ENCODE measurements around the gene TAGAP.

- TF ChIP-seq GATA3 (IDR thresholded peaks at IDR 0.05; ENCODE audit: low read depth, low read length) = no peak
- no peak for TF ChIP-seq GATA2 (IDR thresholded peaks at IDR 0.05; ENCODE audit: low read depth, low read length)
These were observed 37.3 kb downstream of the TAGAP start for GRCh38 chr6:159007510-159007909.

Measured in SH-SY5Y (cell line).